Prostate gland (tissue), 2 donors: ENCODE data around the gene BRSK2.

Experiments used
- POLR2A ChIP-seq: fragments of 450-650 bp; IDR thresholded peaks from one replicate; pipeline ENCODE4 v1.6.1; 2016; ENCODE audit warnings: antibody characterized with exemption, mild to moderate bottlenecking
- POLR2AphosphoS5 ChIP-seq: sonication (generic); formaldehyde crosslinking; IDR thresholded peaks from one replicate; pipeline ENCODE4 v1.6.1; 2017; ENCODE audit warnings: antibody characterized with exemption
- TF ChIP-seq, protein P1 (sequence below), 4 experiments: fragments of 200-600 bp in 2 of 4; fragments of 450-650 bp in 2 of 4; sonication (generic) in 2 of 4; IDR thresholded peaks; 1 replicate in 3 of 4; 2 replicates in 1 of 4; pipeline ENCODE4 v1.5.1; 2016 to 2019; ENCODE audit warnings: antibody characterized with exemption in 4 of 4, mild to moderate bottlenecking in 2 of 4, moderate library complexity in 2 of 4

DNA sequence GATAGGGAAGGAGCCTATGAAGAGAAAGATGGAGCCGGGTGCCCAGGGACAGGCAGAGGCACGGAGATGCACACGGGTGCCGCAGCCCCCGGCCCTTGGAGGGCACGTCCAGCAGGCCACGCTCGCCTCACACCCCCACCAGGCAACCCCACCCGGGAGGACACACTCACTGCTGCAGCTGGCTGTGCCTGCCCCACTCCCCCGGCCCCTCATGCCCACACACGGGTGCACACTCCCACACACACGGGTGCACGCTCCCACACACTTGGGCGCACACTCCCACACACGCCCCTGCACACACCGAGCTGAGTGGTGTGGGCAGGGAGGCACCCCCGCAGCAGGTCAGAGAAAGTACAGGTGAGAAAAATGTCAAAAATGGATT lies 95.8 kb downstream of the BRSK2 start:
- TF ChIP-seq, protein P1, sequence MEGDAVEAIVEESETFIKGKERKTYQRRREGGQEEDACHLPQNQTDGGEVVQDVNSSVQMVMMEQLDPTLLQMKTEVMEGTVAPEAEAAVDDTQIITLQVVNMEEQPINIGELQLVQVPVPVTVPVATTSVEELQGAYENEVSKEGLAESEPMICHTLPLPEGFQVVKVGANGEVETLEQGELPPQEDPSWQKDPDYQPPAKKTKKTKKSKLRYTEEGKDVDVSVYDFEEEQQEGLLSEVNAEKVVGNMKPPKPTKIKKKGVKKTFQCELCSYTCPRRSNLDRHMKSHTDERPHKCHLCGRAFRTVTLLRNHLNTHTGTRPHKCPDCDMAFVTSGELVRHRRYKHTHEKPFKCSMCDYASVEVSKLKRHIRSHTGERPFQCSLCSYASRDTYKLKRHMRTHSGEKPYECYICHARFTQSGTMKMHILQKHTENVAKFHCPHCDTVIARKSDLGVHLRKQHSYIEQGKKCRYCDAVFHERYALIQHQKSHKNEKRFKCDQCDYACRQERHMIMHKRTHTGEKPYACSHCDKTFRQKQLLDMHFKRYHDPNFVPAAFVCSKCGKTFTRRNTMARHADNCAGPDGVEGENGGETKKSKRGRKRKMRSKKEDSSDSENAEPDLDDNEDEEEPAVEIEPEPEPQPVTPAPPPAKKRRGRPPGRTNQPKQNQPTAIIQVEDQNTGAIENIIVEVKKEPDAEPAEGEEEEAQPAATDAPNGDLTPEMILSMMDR (IDR thresholded peaks at IDR 0.05) = no peak
- no peak for TF ChIP-seq POLR2A
- no peak for TF ChIP-seq POLR2AphosphoS5
